Measurements from ENCODE around the gene KRT71. TPM values are rescaled to one million over a fixed set of nuclear protein-coding genes. Genes with fewer than 3 reads are reported as not detected.
A peak's percentile ranks its signal among the peaks of the same experiment; 100 is the strongest.

Gene KRT71
- total and polyA plus RNA-seq, 2 of the 8 experiments (the other 6 are each of a cell fraction or from before 2014, with no cell fraction given), result not detected

- WGBS, 2 experiments (ENCODE audit: extremely low coverage in 1 of 2, insufficient coverage in 1 of 2, insufficient read length in 1 of 2, insufficient replicate concordance in 2 of 2, low coverage in 1 of 2, low lambda C conversion rate in 2 of 2, missing lambda C conversion rate in 1 of 2), result 90% methylated on average over 8 of the region's 8 CpGs; no CpG with 5 or more reads in 1 of the 2 experiments
- ChIA-PET CTCF (ENCODE audit: partially characterized antibody) (interaction anchor here (0.9 to 4.5 kb wide), 6 partner anchors 12 to 127 kb away, joined by 3 to 29 read pairs (median 4); no protein-coding TSS in a partner anchor), POLR2A (ENCODE audit: partially characterized antibody) (no interaction called here)
- TF ChIP-seq RBBP5 (IDR thresholded peaks at IDR 0.05; ENCODE audit: borderline replicate concordance, low read depth, low read length) (no peak), BRCA1 (IDR thresholded peaks at IDR 0.05; ENCODE audit: low read depth, low read length) (no peak), CBX5 (IDR thresholded peaks at IDR 0.05; ENCODE audit: low read depth, low read length) (no peak), TCF12 (IDR thresholded peaks at IDR 0.05; ENCODE audit: low read depth, low read length) (no peak), POLR2A (IDR thresholded peaks at IDR 0.05; ENCODE audit: control extremely low read depth in 1 of 2, low read depth in 2 of 2, low read length in 2 of 2) (no peak), NRF1 (IDR thresholded peaks at IDR 0.05; ENCODE audit: low read depth, low read length) (no peak), CEBPB (IDR thresholded peaks at IDR 0.05; ENCODE audit: low read depth, low read length) (no peak), JUN (IDR thresholded peaks at IDR 0.05; ENCODE audit: low read depth, low read length) (no peak), SIN3A (conservative IDR thresholded peaks at IDR 0.05 in 1 of 2, IDR thresholded peaks at IDR 0.05 in 1 of 2; ENCODE audit: low read depth in 1 of 2, low read length in 2 of 2) (no peak)
- TF ChIP-seq, protein P1, sequence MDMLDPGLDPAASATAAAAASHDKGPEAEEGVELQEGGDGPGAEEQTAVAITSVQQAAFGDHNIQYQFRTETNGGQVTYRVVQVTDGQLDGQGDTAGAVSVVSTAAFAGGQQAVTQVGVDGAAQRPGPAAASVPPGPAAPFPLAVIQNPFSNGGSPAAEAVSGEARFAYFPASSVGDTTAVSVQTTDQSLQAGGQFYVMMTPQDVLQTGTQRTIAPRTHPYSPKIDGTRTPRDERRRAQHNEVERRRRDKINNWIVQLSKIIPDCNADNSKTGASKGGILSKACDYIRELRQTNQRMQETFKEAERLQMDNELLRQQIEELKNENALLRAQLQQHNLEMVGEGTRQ (IDR thresholded peaks at IDR 0.05; ENCODE audit: low read length), result no peak
These were observed 34.2 kb downstream of the KRT71 start for GRCh38 chr12:52518574-52519386.

More at GRCh38 chr12:52518574-52519386, 34.2 kb downstream of the KRT71 start:
- H4K20me1 ChIP-seq (replicated peaks in 1 of 2; ENCODE audit: control insufficient read depth in 1 of 2, insufficient read depth in 2 of 2, low read length in 2 of 2), result no peaks in the 10 kb centered on the region
- H3K56ac ChIP-seq (replicated peaks; ENCODE audit: insufficient read length, low read depth, low read length), result no peak overlapping the region
- no peak overlapping the region for H3K4me3 ChIP-seq (ENCODE audit: extremely low read depth in 1 of 4, insufficient read depth in 2 of 4, low read depth in 3 of 4, low read length in 4 of 4)
- H3K79me1 ChIP-seq (ENCODE audit: low read depth, low read length), result no peaks in the 10 kb centered on the region
- H3K4me2 ChIP-seq (ENCODE audit: insufficient read depth in 1 of 2, low read depth in 2 of 2, low read length in 2 of 2), result no peak overlapping the region
- no peak overlapping the region for H3K9ac ChIP-seq (replicated peaks in 1 of 4; ENCODE audit: extremely low read depth in 1 of 4, low read depth in 3 of 4, low read length in 3 of 4)
- no peak overlapping the region for H3K4ac ChIP-seq (replicated peaks; ENCODE audit: insufficient read length, low read depth, low read length)
- no peaks in the 10 kb centered on the region for H3K79me2 ChIP-seq (ENCODE audit: control insufficient read depth in 1 of 2, insufficient read depth in 2 of 2, low read length in 2 of 2)
- H3K23me2 ChIP-seq (ENCODE audit: low read depth, low read length), result no peaks in the 10 kb centered on the region
- H2BK120ac ChIP-seq (replicated peaks; ENCODE audit: low read depth, low read length), result no peak overlapping the region
- H2BK20ac ChIP-seq (ENCODE audit: low read length), result no peak overlapping the region
- no peak overlapping the region for H2AK5ac ChIP-seq (ENCODE audit: low read depth, low read length)
- peak in 1 of 2 experiments; percentile 11 for DNase-seq (ENCODE audit: low read depth in 1 of 2, low spot score in 2 of 2)
- no peak overlapping the region for H2BK5ac ChIP-seq (ENCODE audit: low read depth, low read length)
- no peak overlapping the region for H3K14ac ChIP-seq (ENCODE audit: insufficient read length)
- no peak overlapping the region for H2BK15ac ChIP-seq (ENCODE audit: low read length)
- H3K27ac ChIP-seq (ENCODE audit: low read depth, low read length), result no peak overlapping the region
- H3K27me3 ChIP-seq (replicated peaks in 1 of 4; ENCODE audit: control insufficient read depth in 3 of 4, extremely low read depth in 1 of 4, insufficient read depth in 3 of 4, low read length in 3 of 4), result no peaks in the 10 kb centered on the region
- H4K8ac ChIP-seq (ENCODE audit: extremely low read depth, insufficient read depth, low read length), result no peak overlapping the region; the same call in 1 of the 2 replicates
- no peak overlapping the region for H3K23ac ChIP-seq (ENCODE audit: insufficient read length)
- no peak overlapping the region for H4K5ac ChIP-seq (ENCODE audit: insufficient read length, low read depth, low read length)
- FAIRE-seq, result no peak
- no peaks in the 10 kb centered on the region; a peak in 1 of 7 replicates for H3K4me1 ChIP-seq (replicated peaks in 1 of 4; ENCODE audit: control insufficient read depth in 3 of 4, insufficient read depth in 4 of 4, low read length in 3 of 4)
- no peak overlapping the region for H2BK12ac ChIP-seq (ENCODE audit: low read depth, low read length)
- H4K91ac ChIP-seq (replicated peaks; ENCODE audit: insufficient read length, low read length), result no peak overlapping the region
- no peaks in the 10 kb centered on the region for H3K36me3 ChIP-seq (ENCODE audit: control insufficient read depth in 2 of 4, insufficient read depth in 4 of 4, low read length in 3 of 4)
- H3K18ac ChIP-seq (ENCODE audit: extremely low read depth, low read length), result no peak overlapping the region
- no peak overlapping the region for H2AFZ ChIP-seq (ENCODE audit: low read length)
- no peaks in the 10 kb centered on the region; a peak in 1 of 4 replicates for H3K9me3 ChIP-seq (ENCODE audit: insufficient read depth in 2 of 2, low read depth in 1 of 2, low read length in 1 of 2)

All from H1 (cell line).